GM18498 (cell line): ENCODE measurements around the gene GNAS.

Experiments used
- ATAC-seq: cut with Tn5 transposase; IDR thresholded peaks from one replicate; pipeline ENCODE4 v1.9.1; 2021; ENCODE audit warnings: mild to moderate bottlenecking, moderate library complexity; ENCODE audit not compliant: unreplicated experiment

Gene GNAS

DNA sequence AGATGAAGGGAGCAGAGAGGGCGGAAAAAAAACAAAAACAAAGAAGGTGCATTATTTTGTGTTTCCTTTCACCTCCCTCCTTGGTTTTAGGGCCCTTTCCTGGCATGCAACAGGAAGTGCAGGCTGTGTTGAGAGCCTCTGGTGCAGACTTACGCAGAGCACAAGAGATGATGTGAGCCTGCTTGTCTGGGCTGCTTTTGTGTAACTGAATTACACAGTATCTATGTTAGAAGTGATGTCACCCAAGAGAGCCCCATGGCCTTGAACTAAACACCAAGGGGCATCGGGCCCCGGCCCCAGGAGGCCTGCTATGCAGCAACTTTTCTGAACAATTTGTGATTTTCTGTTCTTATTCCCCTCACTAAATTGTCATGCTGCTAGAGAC lies 25.5 kb downstream of the GNAS start:
- ATAC-seq: no peak

GRCh38 chr20:58878399-58878798 lies 25.9 kb downstream of the GNAS start:
- ATAC-seq: no peak

- ATAC-seq: no peak
Measured at GRCh38 chr20:58880441-58880840, 27.9 kb downstream of the GNAS start.

DNA sequence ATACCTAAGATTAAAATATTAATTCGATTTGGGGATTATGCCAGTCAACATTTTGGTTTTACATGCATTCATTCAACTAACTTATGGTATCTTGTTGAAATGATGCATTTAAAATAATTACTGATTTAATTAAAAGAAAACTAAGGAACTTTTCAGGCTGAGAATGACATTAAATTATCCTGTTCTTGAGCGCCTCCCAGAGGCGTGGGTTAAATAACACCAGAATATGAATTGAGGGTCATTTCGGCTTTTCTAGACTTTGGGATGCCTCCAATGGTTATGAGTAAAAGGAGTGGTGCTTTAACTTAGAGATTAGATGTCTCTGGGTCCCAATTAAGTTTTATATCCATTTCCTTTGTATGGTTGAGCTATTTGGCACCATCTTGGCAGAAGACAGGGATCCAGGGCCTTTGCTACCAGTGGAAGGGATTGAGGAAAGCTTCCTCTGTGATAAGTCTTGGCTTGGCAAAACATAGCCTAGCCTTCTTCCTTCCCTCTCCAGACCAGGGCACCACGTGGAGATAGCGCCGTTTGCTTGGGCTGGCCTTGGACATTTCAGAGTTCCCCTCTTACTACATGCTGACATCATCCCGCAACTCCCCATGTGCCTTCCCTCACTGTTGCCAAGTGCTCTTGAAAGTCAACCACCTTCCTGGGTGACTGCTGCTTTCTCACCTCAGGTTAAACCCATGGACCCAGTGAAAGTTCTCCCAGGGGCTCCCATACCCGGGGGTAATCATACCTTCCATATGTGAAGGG lies 28.7 kb downstream of the GNAS start:
- no peak for ATAC-seq

- ATAC-seq: no peak
Measured at GRCh38 chr20:58882704-58883089, 30.2 kb downstream of the GNAS start.

GRCh38 chr20:58883241-58883691 lies 30.8 kb downstream of the GNAS start:
- ATAC-seq: no peak

GRCh38 chr20:58884966-58885365 lies 32.5 kb downstream of the GNAS start:
- ATAC-seq: no peak

GRCh38 chr20:58886546-58886945 lies 34.0 kb downstream of the GNAS start:
- no peak for ATAC-seq

- no peak for ATAC-seq
Measured at GRCh38 chr20:58888103-58888502, 35.6 kb downstream of the GNAS start.

- peak; percentile 43 for ATAC-seq
Measured at GRCh38 chr20:58888521-58889333, 36.2 kb downstream of the GNAS start.

DNA sequence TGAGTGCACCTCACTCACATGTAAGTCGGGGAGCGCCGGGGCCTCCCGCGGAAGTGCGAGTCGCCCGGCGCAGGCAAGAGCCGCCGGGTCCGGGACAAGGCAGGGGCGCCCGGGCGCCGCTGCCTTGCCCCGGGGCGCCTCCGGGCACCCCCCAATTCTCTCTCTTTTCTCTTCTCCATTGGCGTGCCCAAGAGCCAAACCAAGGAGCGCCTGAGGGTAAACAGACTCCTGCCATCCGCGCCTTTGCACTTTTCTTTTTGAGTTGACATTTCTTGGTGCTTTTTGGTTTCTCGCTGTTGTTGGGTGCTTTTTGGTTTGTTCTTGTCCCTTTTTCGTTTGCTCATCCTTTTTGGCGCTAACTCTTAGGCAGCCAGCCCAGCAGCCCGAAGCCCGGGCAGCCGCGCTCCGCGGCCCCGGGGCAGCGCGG lies 36.8 kb downstream of the GNAS start:
- ATAC-seq: no peak

DNA sequence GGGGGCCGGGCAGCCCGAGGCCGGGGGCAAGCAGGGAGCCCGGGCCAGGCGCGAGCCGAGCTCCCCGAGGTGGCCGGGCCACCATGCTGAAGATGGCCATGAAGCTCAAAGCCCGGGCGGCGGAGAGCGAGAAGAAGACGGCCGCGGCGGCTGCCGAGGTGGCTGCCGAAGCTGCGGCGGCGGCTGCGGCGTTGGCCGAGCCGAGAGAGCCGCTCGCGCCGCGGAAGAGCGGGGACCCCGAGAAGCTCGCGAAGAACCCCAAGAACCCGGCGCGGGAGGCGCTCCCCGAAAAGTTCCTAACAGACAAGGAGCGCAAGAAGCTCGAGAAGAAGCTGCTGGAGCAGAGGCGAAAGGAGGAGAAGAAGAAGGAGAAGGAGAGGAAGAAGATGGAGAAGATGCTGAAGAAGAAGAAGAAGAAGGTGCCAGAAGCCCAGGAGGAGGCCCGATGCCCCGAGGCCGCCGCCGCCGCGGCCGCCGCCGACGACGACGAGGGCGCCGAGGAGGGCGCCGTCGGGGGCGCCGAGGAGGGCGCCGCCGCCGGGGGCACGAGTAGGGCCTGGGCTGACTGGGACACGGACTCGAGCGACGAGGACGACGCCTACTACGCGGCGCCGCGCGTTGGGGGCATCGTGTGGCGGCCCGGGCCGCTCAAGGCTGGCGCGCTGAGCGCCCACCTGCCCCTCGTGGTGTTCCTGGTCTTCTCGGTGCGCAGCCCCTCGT lies 37.4 kb downstream of the GNAS start:
- ATAC-seq: no peak

DNA sequence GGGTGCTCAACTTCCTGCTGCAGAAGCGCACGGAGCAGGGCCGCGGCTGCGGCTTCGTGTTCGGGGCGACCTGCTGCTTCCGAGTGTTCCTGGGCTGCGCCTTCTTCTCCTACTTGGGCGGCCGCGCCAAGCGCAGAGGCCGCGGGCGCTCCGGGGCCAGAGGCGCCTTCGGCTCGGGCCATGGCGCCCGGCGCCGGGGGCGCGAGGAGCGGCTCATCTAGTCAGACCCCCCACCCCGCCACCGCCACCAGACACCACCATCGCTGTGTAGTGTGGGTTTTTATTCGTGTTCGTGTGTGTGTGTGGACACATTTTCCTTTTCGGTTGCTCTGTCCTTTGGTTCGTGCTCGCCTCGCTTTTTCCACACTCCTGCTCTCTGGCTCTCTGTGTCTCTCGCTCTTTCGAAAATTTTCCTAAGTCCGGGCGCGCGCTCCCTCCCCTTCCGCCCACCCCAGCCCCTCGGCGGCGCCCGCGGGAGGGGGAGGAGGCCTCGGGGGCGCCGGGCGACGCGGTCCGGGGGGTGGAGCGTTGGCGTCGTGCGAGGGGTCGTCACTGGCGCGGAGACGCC lies 38.1 kb downstream of the GNAS start:
- ATAC-seq: peak; percentile 30

DNA sequence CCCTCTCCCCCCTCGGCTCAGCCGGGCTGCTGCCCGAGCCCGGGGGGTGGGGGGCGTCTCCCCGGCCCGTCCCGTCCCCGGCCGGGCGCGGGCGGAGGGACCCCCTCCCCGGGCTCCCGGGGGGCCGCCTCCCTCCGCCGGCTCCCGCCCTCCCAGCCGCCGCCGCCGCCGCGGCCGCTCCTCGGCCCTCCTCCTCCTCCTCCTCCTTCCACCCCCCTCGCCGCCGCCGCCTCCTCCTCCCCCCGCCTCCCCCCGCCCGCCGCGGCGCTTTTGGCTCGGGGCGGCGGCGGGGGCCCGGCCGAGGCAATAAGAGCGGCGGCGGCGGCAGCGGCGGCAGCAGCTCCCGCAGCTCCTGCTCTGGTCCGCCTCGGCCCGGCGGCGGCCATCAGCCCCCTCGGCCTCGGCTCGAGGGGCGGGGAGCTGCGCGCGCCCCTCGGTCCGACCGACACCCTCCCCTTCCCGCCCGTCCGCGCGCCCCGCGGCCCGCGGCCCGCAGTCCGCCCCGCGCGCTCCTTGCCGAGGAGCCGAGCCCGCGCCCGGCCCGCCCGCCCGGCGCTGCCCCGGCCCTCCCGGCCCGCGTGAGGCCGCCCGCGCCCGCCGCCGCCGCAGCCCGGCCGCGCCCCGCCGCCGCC lies 38.7 kb downstream of the GNAS start:
- ATAC-seq: peak; percentile 32

- peak; percentile 1 for ATAC-seq
Measured at GRCh38 chr20:58891718-58892140, 39.2 kb downstream of the GNAS start.

DNA sequence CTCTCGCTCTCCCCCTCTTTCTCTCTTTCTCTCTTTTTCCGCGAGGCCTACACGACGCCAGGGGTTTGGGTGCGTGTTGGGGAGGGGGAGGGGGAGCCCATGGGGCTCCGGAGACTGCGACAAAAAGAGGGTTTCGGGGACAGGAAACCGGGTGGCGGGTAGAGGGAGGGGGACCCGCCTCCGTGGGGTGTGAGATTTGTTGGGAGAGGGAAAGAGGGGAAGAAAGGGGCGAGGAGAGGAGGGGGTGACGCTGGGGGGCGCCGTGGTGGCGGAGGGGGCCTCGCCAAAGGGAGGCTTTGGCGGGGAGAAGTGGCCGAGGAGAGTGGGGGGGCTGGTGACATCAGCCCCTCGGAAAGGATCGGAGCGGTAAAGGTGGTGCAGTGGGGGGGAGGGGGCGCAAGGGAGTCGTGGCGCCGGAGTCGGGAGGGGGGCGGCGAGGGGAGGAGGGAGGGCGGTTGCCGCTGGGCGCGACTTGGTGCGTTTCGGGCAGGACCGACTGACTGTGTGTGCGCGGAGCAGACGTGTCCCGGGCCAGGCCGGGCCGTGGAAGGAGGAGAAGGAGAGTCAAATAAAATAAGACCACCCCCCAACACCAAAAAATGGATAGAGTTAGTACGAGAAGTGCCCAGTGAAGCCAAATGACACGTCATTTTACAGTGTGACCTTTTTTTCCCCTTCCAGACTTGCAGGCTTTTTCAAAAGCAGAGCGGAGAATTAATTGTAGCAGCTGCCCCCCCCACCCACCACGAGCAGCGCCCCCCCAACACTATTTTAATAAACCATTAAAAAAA lies 39.8 kb downstream of the GNAS start:
- ATAC-seq: peak; percentile 6

GRCh38 chr20:58892932-58893224 lies 40.4 kb downstream of the GNAS start:
- ATAC-seq: no peak

- ATAC-seq: no peak
Measured at GRCh38 chr20:58893355-58894120, 41.0 kb downstream of the GNAS start.
